ENCODE results near the gene ESYT1. TPM values are rescaled to one million over a fixed set of nuclear protein-coding genes. Genes with fewer than 3 reads are reported as not detected.
A peak's percentile ranks its signal among the peaks of the same experiment; 100 is the strongest.

Gene ESYT1
- total and polyA plus RNA-seq, 9 of the 15 experiments (the other 6 are each of a cell fraction or from before 2014, with no cell fraction given), result 132 to 420 (median 164) TPM

- TF ChIP-seq ZNF592 (IDR thresholded peaks at IDR 0.05) (peak; percentile 83), NCOA1 (IDR thresholded peaks at IDR 0.05; ENCODE audit: low read depth) (no peak), ZFX (CRISPR knock-in tag; IDR thresholded peaks at IDR 0.05) (0 out of 2 replicates have a peak, but pooled peaks have one; percentile 20), RBFOX2 (IDR thresholded peaks at IDR 0.05; ENCODE audit: low read depth, low read length) (0 out of 2 replicates have a peak, but pooled peaks have one; percentile 26), E2F1 (CRISPR knock-in tag; IDR thresholded peaks at IDR 0.05) (no peak), MNT (conservative IDR thresholded peaks at IDR 0.05) (0 out of 4 replicates have a peak, but pooled peaks of 1 of the 2 experiments have one; percentile 30), FUS (optimal IDR thresholded peaks at IDR 0.05; ENCODE audit: low read depth, low read length) (no peak), ZBTB49 (CRISPR knock-in tag; IDR thresholded peaks at IDR 0.05; ENCODE audit: borderline replicate concordance) (no peak), DEAF1 (CRISPR knock-in tag; IDR thresholded peaks at IDR 0.05) (peak; percentile 79), PHF20 (IDR thresholded peaks at IDR 0.05; ENCODE audit: partially characterized antibody) (peak; percentile 53), ARID3A (IDR thresholded peaks at IDR 0.05; ENCODE audit: borderline replicate concordance, low read depth, low read length) (0 out of 2 replicates have a peak, but pooled peaks have one; percentile 41), SAP30 (IDR thresholded peaks at IDR 0.05; ENCODE audit: borderline replicate concordance, insufficient read depth, low read depth, low read length, poor library complexity, severe bottlenecking) (no peak)
These were observed 65.0 kb downstream of the ESYT1 start (continued) for GRCh38 chr12:56193025-56193578.

Data from K562 (cell line).